NCI-H1694 treated with DMSO at 0.1 percent for 48 hours (cell line): ENCODE results near the gene LGALS9.

Experiments
- DNase-seq: peaks from one replicate; lab custom pipeline; 2025; lab: John Stamatoyannopoulos, UW

The LGALS9 gene

DNA sequence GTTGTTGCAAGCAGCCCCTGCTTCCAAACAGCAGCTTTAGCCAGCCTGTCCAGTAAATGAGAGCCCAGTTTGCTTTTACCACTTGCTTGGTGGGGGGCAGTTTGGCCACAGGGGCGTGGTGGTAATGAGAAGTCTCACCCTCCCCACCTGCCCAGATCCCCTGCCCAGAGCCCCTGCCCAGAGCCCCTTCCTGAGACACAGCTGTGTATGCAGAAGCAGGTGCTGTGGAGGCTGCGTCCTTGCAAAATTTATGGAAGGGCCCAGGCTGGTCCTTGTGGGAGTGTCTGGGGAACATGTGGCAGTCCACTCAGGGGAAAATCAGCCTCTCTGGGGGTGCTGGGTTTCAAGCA is 27.6 kb upstream of the LGALS9 start:
- no peak for DNase-seq

DNA sequence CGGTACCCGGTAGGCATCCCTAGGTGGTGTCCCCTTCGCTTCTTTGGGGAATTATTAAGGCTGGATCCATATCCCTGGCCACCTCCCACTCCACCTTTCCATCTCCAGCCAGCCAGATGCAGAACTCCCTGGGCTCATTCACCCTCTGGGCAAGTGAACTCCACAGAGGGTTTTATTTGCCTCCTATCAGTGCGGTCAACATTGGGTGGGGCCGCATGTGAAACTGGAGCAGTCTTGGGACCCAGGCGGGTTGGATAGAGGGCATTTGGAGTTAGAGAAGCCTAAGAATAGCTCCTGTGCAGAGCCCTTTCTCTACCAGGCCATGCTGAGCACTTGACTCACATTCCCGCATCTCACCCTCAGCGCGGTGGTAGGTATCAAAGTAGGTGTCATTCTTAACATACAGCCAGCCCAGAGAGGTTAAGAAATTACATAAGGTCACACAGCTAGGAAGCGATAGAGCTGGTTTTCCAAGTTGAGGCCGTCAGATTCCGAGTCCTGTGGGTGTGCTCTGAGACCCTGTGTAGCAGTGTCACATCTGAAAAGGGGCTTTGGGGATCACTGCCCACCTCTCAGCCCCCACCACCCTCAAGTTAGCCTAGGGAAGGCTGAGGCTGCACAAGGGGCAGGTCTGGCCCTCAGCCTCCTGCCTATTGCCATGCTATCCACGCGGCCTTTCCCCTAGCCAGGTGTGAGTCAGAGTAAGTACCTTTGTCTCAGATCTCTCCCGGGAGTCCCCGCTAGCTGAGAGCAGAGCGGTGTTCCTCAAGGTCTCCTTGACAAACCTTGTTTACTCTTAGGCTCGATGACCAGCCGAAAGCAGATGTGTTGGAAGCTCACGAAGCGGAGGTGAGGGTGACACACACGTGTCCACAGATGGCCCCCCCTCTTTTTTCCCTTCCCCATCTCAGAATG is 26.9 kb upstream of the LGALS9 start:
- no peak for DNase-seq

- DNase-seq, result no peak
Measured at GRCh38 chr17:27605409-27605808, 25.6 kb upstream of the LGALS9 start.

GRCh38 chr17:27607521-27608091 is 23.4 kb upstream of the LGALS9 start:
- no peak for DNase-seq

- no peak for DNase-seq
Measured at GRCh38 chr17:27608328-27609230, 22.4 kb upstream of the LGALS9 start.

GRCh38 chr17:27609611-27610303 is 21.2 kb upstream of the LGALS9 start:
- no peak for DNase-seq

DNA sequence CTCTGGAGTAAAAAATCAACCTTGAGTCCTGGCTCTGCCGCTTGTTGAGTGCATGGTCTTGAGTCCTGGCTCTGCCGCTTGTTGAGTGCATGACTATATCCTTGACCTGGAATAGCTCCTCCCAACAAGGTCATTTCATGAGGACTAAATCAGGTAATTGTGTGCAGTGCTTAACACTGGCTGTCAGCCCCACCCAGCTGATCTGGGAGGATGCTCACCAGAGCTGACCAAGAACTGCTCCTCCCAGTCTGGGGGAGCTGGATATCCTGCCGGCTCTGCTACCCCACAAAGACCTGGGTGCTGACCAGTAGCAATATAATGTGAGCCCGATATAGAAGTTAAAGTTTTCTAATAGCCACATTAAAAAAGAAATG is 20.7 kb upstream of the LGALS9 start:
- no peak for DNase-seq

GRCh38 chr17:27612160-27612770 is 18.7 kb upstream of the LGALS9 start:
- no peak for DNase-seq

DNA sequence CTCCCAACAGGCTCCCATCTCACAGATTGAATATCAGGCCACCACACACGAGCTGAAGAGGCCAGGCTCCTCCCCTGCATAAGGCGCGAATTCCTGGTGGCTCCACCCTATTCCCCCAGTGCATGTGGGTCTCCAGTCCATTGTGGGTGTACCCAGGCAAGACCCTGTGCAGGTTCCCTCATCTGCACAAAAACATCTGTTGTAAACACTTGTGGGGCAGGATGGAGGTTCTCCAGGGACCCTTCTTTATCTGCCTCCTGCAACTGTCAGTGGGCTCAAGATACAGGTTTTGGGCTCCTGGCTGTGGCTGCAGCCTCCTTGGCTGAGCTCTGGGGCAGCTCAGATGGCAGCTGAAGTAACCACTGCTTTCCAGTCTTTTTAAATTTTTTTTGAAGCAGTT is 17.6 kb upstream of the LGALS9 start:
- DNase-seq, result no peak

- no peak for DNase-seq
Measured at GRCh38 chr17:27615121-27615520, 15.9 kb upstream of the LGALS9 start.

DNA sequence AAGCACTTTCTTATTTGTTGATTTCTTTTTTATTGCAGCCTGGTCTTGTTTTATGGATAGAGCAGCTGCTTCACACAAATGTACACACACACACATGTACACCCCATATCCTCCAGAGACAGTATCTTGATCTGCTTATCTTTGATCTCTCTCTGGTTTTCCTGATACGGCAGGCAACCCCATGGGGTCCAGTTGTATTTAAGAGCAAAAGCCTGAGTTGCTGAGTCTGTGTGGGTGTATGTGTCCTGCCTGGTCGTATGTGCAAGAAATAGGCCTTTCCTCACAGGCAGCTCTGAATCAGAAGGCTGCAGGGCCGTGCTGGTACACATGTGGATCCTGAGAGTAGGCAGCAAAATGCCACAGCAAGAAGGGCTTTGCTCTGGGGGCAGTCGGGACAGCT is 14.6 kb upstream of the LGALS9 start:
- no peak for DNase-seq

- DNase-seq, result no peak
Measured at GRCh38 chr17:27618417-27618816, 12.6 kb upstream of the LGALS9 start.

DNA sequence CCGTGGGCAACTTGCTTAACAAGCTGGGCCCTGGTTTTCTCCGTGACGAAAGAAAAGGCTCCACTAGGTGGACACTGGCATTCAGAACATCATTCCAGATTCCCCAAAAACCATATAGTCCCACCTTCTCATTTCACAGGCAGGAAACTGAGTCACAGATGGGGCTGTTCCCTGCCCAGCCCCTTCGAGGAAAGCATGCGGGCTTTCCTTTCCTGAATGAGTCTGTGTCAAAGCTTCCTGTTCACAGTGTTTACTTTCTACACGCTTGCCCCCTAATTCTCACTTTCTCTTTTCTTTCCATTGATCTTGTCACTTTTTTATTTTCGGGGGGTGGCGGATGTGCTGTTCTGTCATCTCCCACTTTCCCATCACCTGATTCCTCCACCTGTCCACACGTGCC is 10.3 kb upstream of the LGALS9 start:
- DNase-seq, result no peak

GRCh38 chr17:27621536-27621935 is 9.5 kb upstream of the LGALS9 start:
- DNase-seq, result no peak

GRCh38 chr17:27621942-27622559 is 8.9 kb upstream of the LGALS9 start:
- DNase-seq, result no peak

- DNase-seq, result no peak
Measured at GRCh38 chr17:27622986-27623385, 8.0 kb upstream of the LGALS9 start.

- no peak for DNase-seq
Measured at GRCh38 chr17:27623614-27624013, 7.4 kb upstream of the LGALS9 start.

DNA sequence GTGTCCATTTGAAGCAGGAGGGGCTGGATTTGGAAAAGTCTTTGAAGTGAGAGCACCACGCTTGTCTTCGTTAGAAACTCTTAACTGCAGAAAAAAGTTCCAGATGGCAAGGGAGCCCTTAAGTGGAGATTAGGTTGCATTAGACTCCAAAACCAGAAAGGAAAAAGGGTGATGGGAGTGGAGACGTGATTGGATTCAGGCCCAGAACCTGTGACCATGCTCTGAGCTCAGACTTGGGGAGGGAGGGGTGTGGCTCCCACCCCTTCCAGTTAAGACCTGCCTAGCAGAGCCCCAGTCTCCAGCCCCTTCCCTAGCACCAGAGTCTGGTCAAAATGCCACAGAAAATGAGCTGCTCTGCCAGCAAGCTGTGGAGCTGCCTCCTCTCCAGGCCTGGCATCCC is 6.4 kb upstream of the LGALS9 start:
- no peak for DNase-seq

- no peak for DNase-seq
Measured at GRCh38 chr17:27625856-27626255, 5.1 kb upstream of the LGALS9 start.

- DNase-seq, result no peak
Measured at GRCh38 chr17:27627514-27627913, 3.5 kb upstream of the LGALS9 start.

DNA sequence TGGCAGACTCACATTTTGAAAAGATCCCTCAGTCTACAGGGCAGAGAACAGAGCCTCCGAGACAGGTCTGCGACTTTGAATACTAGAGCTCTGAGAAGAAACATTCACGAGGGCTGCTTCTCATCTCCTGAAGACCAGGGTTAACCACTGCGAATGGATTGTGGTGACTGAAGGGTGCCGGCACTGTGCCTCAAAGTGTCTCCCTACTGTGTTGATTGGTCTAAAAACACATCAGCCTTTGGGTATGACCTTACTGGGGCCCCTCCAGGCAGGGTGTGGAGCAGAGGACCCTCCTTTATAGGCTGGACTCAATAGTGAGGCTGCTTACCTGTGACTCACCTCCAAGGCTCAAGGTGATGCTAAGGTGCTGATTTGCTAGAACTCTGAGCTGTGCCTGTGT is 2.6 kb upstream of the LGALS9 start:
- DNase-seq, result no peak
